NCI-H1436 (cell line): ENCODE results near the gene BOLA2.
"Not testable (repeated sequence)": the region's sequence is repeated elsewhere in the genome, so short reads cannot be mapped to it uniquely, and the experiment has no call there.

ENCODE experiments used
- DNase-seq: peaks from one replicate; lab custom pipeline; 2025; lab: John Stamatoyannopoulos, UW

The BOLA2 gene

DNA sequence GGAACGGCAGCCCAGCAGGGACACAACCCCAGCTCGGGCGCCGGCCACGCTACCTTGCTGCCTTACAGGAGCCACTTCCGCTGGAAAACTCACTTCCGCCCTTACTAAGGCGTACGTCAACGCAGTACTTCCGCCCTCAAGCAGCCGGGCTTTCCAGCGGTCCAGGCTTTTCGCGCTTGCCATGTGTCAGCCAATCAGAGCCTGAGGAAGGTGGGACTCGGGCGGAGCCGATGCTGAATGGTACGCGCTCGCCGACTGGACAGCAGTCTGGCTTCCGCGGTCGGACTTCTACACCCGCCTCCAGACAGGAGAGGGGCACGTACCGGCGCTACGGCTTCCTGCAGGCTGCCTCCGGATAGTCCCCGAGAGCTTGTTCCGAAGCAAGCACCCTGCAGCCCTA is at the start of gene BOLA2, which contains the start of gene SLX1B:
TSS of gene BOLA2 (minus strand) at position 83 of the 400 bp plus-strand sequence. CDS start 98 bp downstream, outside the sequence.
TSS of gene SLX1B (plus strand) at position 265 of the 400 bp plus-strand sequence.
- DNase-seq: not testable (repeated sequence)

DNA sequence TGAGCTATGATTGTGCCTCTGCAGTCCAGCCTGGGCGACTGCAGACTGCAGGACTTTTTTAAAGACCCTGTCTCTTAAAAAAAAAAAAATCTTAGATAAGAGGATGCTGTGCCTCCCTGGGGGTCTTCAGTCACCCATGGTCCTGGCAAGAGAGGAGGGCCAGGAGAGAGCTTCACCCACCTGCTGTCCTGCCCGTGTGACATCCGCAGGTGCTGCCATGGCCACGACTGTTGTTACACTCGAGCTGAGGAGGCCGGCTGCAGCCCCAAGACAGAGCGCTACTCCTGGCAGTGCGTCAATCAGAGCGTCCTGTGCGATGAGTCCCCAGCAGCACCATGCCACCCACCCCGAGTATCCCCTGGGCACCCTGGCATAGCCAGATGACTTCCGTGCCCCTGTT is 28.1 kb upstream of the BOLA2 start:
- not testable (repeated sequence) for DNase-seq

DNA sequence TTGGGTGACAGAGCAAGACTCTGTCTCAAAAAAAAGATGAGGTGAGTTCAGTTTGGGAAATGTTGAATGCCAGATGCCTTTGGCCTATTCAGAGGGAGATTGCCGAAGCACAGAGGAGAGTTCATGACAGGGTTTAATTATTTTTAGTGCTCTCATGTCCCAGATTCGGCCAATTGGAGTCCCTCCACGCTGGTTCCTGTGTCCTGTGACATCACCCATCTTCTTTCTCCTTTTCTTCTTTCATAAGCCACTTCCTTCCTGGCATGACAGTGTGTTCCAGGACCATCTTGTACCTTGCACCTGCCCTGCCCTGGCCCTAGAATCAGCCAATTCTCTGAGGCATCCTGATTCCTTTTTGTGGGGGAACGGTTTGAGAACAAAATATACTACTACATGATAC is 17.9 kb upstream of the BOLA2 start:
- not testable (repeated sequence) for DNase-seq

DNA sequence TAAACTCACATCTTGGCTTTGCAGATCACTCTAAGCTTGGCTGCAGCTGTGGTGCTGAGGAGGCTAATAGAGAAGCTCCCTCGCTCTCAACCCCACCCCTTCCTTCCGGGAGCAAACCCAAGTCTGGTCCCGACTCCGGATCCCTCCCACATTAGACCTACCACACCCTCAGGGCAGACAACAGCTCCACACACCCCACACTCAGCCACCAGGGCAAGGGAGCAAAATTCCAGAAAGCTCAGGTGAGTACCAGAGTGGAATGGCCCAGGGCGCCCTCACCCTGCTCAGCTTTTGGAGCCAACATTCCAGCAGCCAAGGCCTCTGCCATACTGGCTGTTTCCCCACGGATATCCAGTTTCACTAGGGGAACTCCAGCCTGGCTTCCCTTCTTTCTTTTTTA is 15.5 kb upstream of the BOLA2 start:
- DNase-seq: not testable (repeated sequence)

DNA sequence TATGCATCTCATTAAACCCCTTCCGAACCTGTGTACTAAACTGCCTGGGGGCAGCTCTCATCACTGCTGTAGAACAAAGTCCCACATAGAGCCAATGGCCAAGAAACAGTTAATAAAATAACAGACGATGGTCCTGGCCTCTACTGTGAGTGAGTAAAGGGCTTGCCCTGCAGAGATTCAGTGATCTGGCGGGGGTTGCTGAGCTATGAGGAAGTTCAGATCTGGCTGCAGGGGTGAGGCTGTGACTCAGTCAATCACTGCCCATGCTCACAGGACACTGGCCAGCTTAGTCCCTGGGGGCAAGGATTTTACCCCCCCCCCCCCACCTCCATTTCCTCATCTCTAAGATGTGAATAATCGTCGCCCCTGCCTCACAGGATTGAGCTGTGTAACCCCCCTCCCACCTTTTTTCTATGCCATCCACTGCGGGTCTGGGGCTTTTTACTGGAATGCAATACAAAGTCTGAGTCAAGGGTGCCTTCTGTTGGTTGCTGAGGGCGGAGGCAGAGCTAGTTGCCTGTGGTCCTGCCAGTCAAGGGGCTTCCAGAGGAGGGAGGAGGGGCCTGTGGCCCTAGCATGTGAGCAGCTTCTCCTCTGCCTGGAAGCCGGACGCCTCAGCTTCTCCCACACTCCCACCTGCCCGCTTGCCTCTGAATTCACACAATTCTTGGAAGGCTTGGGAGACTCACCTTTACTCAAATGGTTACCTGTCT is 13.7 kb upstream of the BOLA2 start:
- DNase-seq: not testable (repeated sequence)

DNA sequence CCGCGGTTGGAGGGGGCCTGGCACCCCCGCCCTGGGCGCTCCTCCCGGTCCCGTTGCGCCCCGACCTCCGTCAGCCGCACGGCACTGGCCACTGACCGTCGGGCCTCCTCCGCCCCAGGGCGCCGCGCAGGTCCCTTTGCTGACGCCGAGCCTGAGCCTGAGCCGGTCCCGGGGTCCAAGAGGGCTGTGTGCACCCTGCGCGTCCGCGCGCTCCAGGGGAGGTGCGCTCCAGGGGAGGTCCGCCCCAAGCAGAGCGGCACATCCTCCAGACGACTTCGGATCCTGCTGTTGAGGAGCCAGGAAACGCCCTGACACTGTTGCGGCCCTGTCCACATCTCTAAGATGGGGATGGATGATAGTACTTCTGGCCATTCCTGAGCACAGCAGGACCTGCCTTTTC is 12.8 kb upstream of the BOLA2 start:
- DNase-seq: not testable (repeated sequence)

DNA sequence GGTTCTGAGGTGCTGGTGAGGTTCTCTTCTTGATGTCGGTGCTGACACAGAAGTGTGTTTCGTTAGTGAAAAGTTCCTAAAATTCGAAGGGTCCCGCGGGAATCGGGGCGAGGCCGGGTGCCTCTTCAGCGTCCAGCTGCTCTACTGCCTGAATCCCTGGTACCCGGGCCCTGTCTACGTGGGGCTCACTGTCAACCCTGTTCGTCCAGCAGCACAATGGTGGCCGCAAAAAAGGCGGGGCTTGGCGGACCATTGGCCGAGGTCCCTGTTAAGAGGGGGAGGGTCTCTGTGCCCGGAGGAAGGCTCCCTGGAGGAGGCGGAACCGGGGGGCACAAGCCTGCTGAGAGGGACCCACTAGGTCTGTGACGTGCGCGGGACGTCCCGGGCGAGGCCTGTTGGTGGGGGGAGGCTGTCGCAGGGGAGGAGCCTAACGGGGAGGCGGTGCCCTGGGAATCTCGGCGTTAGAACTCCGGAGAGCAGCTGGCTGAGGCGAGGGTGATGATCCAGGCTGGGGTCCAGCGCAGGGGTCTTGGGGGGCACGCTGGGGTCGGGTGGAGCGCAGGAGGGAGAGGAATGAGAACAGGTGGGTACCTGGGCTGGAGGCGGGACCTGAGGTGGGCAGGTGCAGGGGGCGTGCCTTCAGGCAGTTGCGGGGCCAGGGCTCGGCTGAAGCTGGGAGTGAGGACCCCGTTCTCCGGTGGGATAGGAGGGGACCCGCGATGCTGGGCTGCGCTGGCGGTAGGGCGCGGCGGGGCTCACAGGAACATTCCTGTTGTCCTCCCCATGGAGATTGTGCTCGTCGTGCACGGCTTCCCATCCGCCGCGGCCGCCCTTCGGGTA is 12.1 kb upstream of the BOLA2 start:
- DNase-seq: not testable (repeated sequence)

DNA sequence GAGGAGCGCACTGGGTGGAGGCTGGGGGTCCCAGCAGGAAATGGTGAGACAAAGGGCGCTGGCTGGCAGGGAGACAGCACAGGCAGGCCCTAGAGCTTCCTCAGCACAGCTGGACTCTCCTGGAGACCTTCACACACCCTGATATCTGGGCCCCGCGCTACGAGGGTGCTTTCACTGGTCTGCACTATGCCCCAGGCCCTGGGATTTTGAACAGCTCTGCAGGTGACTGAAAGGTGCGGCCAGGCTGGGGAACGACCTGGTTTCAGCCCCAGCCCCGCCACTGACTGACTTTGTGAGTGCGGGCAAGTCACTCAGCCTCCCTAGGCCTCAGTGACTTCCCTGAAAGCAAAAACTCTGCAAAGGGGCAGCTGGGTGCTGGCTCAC is 6.5 kb upstream of the BOLA2 start:
- not testable (repeated sequence) for DNase-seq

DNA sequence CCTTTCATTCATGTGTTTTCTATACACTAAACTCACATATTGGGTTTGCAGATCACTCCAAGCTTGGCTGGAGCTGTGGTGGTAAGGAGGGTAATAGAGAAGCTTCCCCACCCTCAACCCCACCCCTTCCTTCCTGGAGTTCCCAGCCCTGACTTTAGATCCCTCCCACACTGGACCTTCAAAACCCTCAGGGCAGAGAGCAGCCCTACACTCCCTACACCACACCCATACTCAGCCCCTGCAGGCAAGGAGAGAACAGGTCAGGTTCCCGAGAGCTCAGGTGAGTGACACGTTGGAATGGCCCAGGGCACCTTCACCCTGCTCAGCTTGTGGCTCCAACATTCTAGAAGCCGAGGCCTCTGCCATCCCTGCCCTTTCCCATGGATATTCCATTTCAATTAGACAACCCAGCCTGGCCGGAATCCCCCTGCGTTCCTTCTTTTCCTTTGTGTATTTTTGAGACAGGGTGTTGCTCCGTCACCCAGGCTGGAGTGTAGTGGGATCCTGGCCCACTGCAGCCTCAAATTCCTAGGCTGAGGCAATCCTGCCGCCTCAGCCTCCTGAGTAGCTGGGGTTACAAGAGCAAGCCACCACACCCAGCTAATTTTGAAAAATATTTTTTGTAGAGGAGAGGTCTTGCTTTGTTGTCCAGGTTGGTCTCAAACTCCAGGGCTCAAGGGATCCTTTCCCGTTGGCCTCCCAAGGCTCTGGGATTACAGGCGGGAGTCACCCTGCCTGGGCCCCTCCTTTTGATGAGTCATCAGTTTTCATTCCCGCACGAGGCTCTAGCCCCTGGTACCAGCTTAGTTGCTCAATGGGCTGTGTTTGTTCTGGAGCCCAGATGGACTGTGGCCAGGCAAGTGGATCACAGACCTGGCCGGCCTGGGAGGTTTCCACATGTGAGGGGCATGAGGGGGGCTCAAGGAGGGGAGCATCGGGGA is 5.8 kb upstream of the BOLA2 start, which contains the start of gene SULT1A4:
TSS of gene SULT1A4 (plus strand) at position 208 of the 941 bp plus-strand sequence. CDS start 1,473 bp downstream, outside the sequence.
- DNase-seq: not testable (repeated sequence)

DNA sequence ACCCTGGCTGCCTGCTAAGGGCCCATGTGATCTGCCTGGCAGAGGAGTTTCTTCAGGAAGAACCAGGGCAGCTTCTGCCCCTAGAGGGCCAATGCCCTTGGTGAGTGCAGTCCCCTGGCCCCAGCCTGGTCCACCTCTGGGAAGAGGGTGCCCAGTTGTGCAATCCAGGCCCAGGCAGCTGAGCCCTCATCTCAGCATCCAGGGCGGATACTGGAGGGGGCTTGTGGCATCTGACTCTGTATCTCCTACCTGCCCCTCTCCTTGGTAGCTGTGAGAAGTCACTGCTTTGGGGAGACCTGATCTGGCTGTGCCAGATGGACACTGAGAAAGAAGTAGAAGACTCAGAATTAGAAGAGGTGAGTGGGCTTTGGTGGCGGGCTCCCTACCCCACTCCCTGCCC is 3.5 kb upstream of the BOLA2 start:
- DNase-seq: not testable (repeated sequence)

DNA sequence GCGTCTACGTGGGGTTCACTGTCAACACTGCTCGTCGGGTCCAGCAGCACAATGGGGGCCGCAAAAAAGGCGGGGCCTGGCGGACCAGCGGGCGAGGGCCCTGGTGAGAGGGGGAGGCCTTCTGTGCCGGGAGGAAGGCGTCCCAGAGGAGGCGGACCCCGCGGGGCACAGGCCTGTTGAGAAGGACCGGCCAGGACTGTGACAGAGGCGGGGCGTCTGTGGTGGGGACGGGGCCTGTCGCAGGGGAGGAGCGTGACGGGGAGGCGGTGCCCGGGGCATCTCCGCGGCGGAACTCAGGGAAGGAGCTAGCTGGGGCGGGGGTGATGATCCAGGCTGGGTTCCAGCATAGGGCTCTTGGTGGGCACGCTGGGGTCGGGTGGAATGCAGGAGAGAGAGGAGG is 677 bp upstream of the BOLA2 start:
- not testable (repeated sequence) for DNase-seq

DNA sequence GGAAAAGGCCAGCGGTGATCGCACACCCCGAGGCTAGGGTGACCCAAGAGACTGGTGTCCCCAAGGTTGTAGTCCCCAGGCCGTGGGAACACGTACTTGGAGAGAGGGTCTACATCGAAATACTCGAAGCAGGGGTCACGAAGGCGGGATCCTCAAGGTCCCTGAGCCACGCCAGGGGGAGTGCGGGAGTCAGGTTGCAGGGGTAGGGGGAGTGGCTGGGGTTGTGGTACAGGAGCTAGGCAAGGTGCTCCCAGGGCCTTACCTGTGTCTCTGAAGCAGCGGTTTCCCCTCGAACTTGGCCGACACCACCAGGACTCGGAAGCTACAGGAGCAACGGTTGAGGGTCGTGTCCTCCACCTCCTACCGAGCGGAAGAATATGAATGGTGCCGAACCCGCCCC is 397 bp downstream of the BOLA2 start:
- not testable (repeated sequence) for DNase-seq

DNA sequence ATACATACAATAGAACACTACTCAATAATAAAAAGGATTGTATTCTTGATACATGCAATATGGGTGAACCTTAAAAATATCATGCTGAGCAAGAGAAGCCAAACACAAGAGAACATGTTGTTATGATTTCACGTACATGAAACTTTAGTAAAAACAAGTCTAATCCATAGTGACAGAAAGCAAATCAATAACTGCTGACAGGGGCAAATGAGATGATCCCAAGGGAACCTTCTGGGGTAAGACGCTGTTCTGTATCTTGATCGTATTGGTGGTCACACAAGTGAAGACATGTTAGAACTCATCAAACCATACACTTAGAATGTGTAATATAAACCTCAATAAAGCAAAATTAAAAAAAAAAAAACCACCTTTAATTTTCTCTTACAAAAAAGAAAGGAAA is 28.8 kb downstream of the BOLA2 start:
- DNase-seq: not testable (repeated sequence)

DNA sequence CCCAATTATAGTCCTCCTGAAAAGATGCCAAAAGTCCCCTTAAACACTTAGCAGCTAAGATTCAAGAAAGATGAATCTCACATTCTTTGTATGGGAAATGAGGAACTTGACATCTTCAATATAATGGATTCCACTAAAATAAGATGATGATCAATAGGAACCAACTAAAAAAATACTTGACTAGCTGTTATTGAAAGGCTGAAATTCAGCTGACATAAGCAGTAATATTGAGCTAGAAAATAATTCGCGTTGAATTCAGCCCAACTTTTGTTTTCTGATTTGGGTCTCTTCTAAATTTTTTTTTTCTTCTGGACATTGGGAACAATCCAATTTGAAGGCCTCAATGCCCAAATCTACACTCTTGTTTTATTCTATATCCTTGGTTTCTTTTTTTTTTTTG is 30.6 kb downstream of the BOLA2 start:
- not testable (repeated sequence) for DNase-seq

DNA sequence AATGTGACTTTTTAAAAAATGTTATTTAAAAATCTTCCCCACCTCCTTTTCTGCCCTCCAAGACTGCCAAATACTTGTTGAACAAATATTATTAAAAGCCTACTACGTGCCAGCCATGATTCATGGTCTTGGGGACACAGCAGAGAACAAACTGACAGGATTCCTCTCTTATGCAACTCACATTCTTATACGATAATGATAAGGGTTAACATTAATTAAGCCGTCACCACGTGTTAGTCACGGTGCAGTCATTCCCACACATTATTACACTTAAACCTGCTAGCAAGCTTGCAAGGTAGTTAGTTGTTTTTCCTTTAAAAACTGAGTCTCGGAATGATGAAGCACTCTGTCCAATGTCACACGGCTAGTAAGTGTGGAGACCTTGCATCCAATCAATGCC is 48.9 kb downstream of the BOLA2 start:
- not testable (repeated sequence) for DNase-seq
